Caco-2 (cell line): ENCODE results near the gene HOMER3. TPM values are rescaled to one million over a fixed set of nuclear protein-coding genes. Genes with fewer than 3 reads are reported as not detected.

Experiments used
- BruUV-seq: library from RNA; stranded (reverse); fragments of 400-500 nt; replicated peaks from 2 replicates; lab custom pipeline; 2021; lab: Mats Ljungman, UMichigan
- CTCF ChIA-PET: fragments of 300-600 bp; sonication (Branson Sonifier 250); formaldehyde crosslinking; loops from one replicate; lab custom pipeline; 2022; ENCODE audit warnings: antibody characterized with exemption; lab: Charles Lee
- POLR2A ChIA-PET: fragments of 300-600 bp; sonication (Branson Sonifier 250); formaldehyde crosslinking; loops from one replicate; lab custom pipeline; 2022; ENCODE audit warnings: antibody characterized with exemption; lab: Charles Lee
- DNase-seq, 2 experiments: peaks; one replicate each; pipeline versions ENCODE4 v3.0.0 to v3.0.0-alpha.2; 2020 to 2022
- H3K27me3 ChIP-seq: replicated peaks from 2 replicates; pipeline ENCODE4 v1.6.0; 2011; ENCODE audit warnings: low read length; ENCODE audit not compliant: control insufficient read depth, insufficient read depth
- H3K36me3 ChIP-seq: 2 replicates; pipeline ENCODE4 v1.5.1; 2011; ENCODE audit warnings: low read length; ENCODE audit not compliant: control insufficient read depth, insufficient read depth
- H3K4me1 ChIP-seq: fragments of 250-450 bp; sonication (Bioruptor Pico); 2 replicates; pipeline ENCODE4 v1.5.1; 2020; ENCODE audit warnings: mild to moderate bottlenecking
- H3K4me3 ChIP-seq: 2 replicates; pipeline ENCODE4 v1.5.1; 2011; ENCODE audit warnings: low read depth, mild to moderate bottlenecking, control low read depth, low read length
- H3K9me3 ChIP-seq: fragments of 250-450 bp; sonication (Bioruptor Pico); 2 replicates; pipeline ENCODE4 v1.5.1; 2020; ENCODE audit warnings: mild to moderate bottlenecking, moderate library complexity
- H3K27ac Mint-ChIP-seq: one replicate; pipeline ENCODE4 v1.8.0; 2022; ENCODE audit warnings: mixed read lengths; ENCODE audit not compliant: unreplicated experiment
- H3K27me3 Mint-ChIP-seq: one replicate; pipeline ENCODE4 v1.8.0; 2022; ENCODE audit warnings: mixed read lengths; ENCODE audit not compliant: insufficient read depth, unreplicated experiment
- H3K36me3 Mint-ChIP-seq: one replicate; pipeline ENCODE4 v1.8.0; 2022; ENCODE audit warnings: mild to moderate bottlenecking, mixed read lengths; ENCODE audit not compliant: insufficient read depth, unreplicated experiment
- H3K4me1 Mint-ChIP-seq: one replicate; pipeline ENCODE4 v1.8.0; 2022; ENCODE audit warnings: low read depth, mixed read lengths; ENCODE audit not compliant: unreplicated experiment
- H3K4me3 Mint-ChIP-seq: one replicate; pipeline ENCODE4 v1.8.0; 2022; ENCODE audit warnings: mild to moderate bottlenecking, moderate library complexity, mixed read lengths; ENCODE audit not compliant: unreplicated experiment
- H3K9me3 Mint-ChIP-seq: one replicate; pipeline ENCODE4 v1.8.0; 2022; ENCODE audit warnings: mixed read lengths; ENCODE audit not compliant: unreplicated experiment
- CTCF ChIP-seq, 2 experiments: fragments of 200-600 bp in 1 of 2; IDR thresholded peaks; 1 replicate in 1 of 2; 2 replicates in 1 of 2; pipeline versions ENCODE4 v1.5.1 to v1.8.0; 2011 to 2022; ENCODE audit warnings: antibody characterized with exemption in 1 of 2, control low read depth in 1 of 2, inconsistent platforms in 1 of 2, low read depth in 1 of 2, low read length in 1 of 2, mild to moderate bottlenecking in 1 of 2, moderate library complexity in 1 of 2; ENCODE audit not compliant: insufficient read depth in 1 of 2, severe bottlenecking in 1 of 2, unreplicated experiment in 1 of 2
- intact Hi-C: fragments of 100-400 bp; cut with micrococcal nuclease; formaldehyde crosslinking; loops from one replicate; pipeline ENCODE4 v1.10.0; 2022; ENCODE audit not compliant: unreplicated experiment
- total RNA-seq: library from RNA; stranded (reverse); gene quantifications from 2 replicates; pipeline ENCODE4 v1.2.3, GENCODE V29; 2022

Gene HOMER3
- total RNA-seq, 1 experiment from 2014 or later: 19.0 TPM

- peaks cover 66% of the 10 kb centered on the region for H3K36me3 Mint-ChIP-seq
- no peak for TF ChIP-seq CTCF (IDR thresholded peaks at IDR 0.05; ENCODE audit: insufficient read depth in 1 of 2, low read depth in 1 of 2, low read length in 1 of 2, severe bottlenecking in 1 of 2, unreplicated experiment in 1 of 2)
- no peaks in the 10 kb centered on the region for H3K4me1 Mint-ChIP-seq
- H3K27me3 ChIP-seq: no peaks in the 10 kb centered on the region
- ChIA-PET POLR2A (interaction anchor here (1.0 kb wide), 1 partner anchor 10 kb away, joined by 3 read pairs; the partner anchor contains the start of gene DDX49), CTCF (no interaction called here)
- H3K4me3 Mint-ChIP-seq: no peak overlapping the region
- peaks cover 2% of the 10 kb centered on the region; the same call in 1 of the 2 replicates for H3K36me3 ChIP-seq
- H3K9me3 ChIP-seq: no peaks in the 10 kb centered on the region
- no peak for DNase-seq
- H3K9me3 Mint-ChIP-seq: no peaks in the 10 kb centered on the region
- no peak overlapping the region for H3K4me3 ChIP-seq
- H3K27me3 Mint-ChIP-seq: no peaks in the 10 kb centered on the region
- no peak overlapping the region for H3K27ac Mint-ChIP-seq
- intact Hi-C loops: no loop called here
- no TSS peak for BruUV-seq
- H3K4me1 ChIP-seq: no peaks in the 10 kb centered on the region
Observed at GRCh38 chr19:18929311-18929710, 11.7 kb downstream of the HOMER3 start.

GRCh38 chr19:18928018-18928805 is 12.8 kb downstream of the HOMER3 start:
- H3K36me3 ChIP-seq: peaks cover 3% of the 10 kb centered on the region
- no peak for TF ChIP-seq CTCF (IDR thresholded peaks at IDR 0.05; ENCODE audit: insufficient read depth in 1 of 2, low read depth in 1 of 2, low read length in 1 of 2, severe bottlenecking in 1 of 2, unreplicated experiment in 1 of 2)
- POLR2A ChIA-PET: interaction anchor here (0.6 to 1.0 kb wide), 2 partner anchors 9 to 114 kb away, joined by 3 to 6 read pairs; partner anchors contain the start of gene DDX49
- H3K4me1 Mint-ChIP-seq: no peaks in the 10 kb centered on the region
- H3K9me3 ChIP-seq: no peaks in the 10 kb centered on the region
- no peaks in the 10 kb centered on the region for H3K9me3 Mint-ChIP-seq
- no peak overlapping the region for H3K27ac Mint-ChIP-seq
- H3K27me3 ChIP-seq: no peaks in the 10 kb centered on the region
- TSS peak; percentile 66 for BruUV-seq
- H3K4me3 Mint-ChIP-seq: no peak overlapping the region
- H3K27me3 Mint-ChIP-seq: no peaks in the 10 kb centered on the region
- H3K36me3 Mint-ChIP-seq: peaks cover 70% of the 10 kb centered on the region
- intact Hi-C loops: no loop called here
- H3K4me3 ChIP-seq: no peak overlapping the region
- no peak for DNase-seq
- no peaks in the 10 kb centered on the region for H3K4me1 ChIP-seq
- CTCF ChIA-PET: interaction anchor here (0.6 kb wide), 1 partner anchor 10 kb away, joined by 5 read pairs; no protein-coding TSS in a partner anchor

- H3K27me3 ChIP-seq: no peaks in the 10 kb centered on the region
- no peak overlapping the region for H3K4me3 Mint-ChIP-seq
- peaks cover 86% of the 10 kb centered on the region for H3K36me3 Mint-ChIP-seq
Observed at GRCh38 chr19:18924684-18925213, 16.3 kb downstream of the HOMER3 start.

More at GRCh38 chr19:18924684-18925213, 16.3 kb downstream of the HOMER3 start:
- Histone ChIP-seq H3K9me3 (no peaks in the 10 kb centered on the region), H3K36me3 (peaks cover 3% of the 10 kb centered on the region), H3K4me3 (no peak overlapping the region), H3K4me1 (no peaks in the 10 kb centered on the region; the same call in 1 of the 2 replicates)
- DNase-seq: no peak
- Mint-ChIP-seq H3K27me3 (no peaks in the 10 kb centered on the region), H3K27ac (no peak overlapping the region), H3K9me3 (no peaks in the 10 kb centered on the region), H3K4me1 (no peaks in the 10 kb centered on the region)
- intact Hi-C loops: no loop called here
- no peak for TF ChIP-seq CTCF (IDR thresholded peaks at IDR 0.05; ENCODE audit: insufficient read depth in 1 of 2, low read depth in 1 of 2, low read length in 1 of 2, severe bottlenecking in 1 of 2, unreplicated experiment in 1 of 2)
- BruUV-seq: no TSS peak
- POLR2A ChIA-PET: interaction anchor here (0.6 kb wide), 1 partner anchor 427 kb away, joined by 6 read pairs; no protein-coding TSS in a partner anchor
- CTCF ChIA-PET: no interaction called here
